Neuronal stem cell (in vitro differentiated cells): ENCODE data around the gene NXN.
"Not testable (repeated sequence)": the region's sequence is repeated elsewhere in the genome, so short reads cannot be mapped to it uniquely, and the experiment has no call there.

Experiments used
- DNase-seq: peaks from one replicate; pipeline ENCODE4 v3.0.0-alpha.2; 2013; ENCODE audit warnings: low spot score
- H2AFZ ChIP-seq: one replicate; pipeline ENCODE4 v1.6.1; 2013; ENCODE audit warnings: mild to moderate bottlenecking, low read length, inconsistent platforms
- H2AK5ac ChIP-seq: 2 replicates; pipeline ENCODE4 v1.6.1; 2013; ENCODE audit warnings: low read depth, mild to moderate bottlenecking, inconsistent platforms, low read length, moderate library complexity, mixed read lengths
- H2BK120ac ChIP-seq: 2 replicates; pipeline ENCODE4 v1.6.1; 2013; ENCODE audit warnings: low read depth, mild to moderate bottlenecking, inconsistent platforms, low read length, moderate library complexity, mixed read lengths
- H2BK12ac ChIP-seq: one replicate; pipeline ENCODE4 v1.6.1; 2013; ENCODE audit warnings: low read length, inconsistent platforms
- H2BK15ac ChIP-seq: 2 replicates; pipeline ENCODE4 v1.6.1; 2013; ENCODE audit warnings: mild to moderate bottlenecking, low read length, inconsistent platforms, mixed read lengths
- H2BK5ac ChIP-seq: one replicate; pipeline ENCODE4 v1.6.1; 2013; ENCODE audit warnings: inconsistent platforms, mild to moderate bottlenecking, low read length, moderate library complexity
- H3K14ac ChIP-seq: one replicate; pipeline ENCODE4 v1.6.1; 2013; ENCODE audit warnings: low read length, inconsistent platforms
- H3K18ac ChIP-seq: 2 replicates; pipeline ENCODE4 v1.6.1; 2013; ENCODE audit warnings: low read length, inconsistent platforms
- H3K23ac ChIP-seq: 2 replicates; pipeline ENCODE4 v1.6.1; 2013; ENCODE audit warnings: low read depth, mild to moderate bottlenecking, mixed read lengths, low read length, inconsistent platforms; ENCODE audit not compliant: poor library complexity
- H3K27ac ChIP-seq: replicated peaks from 3 replicates; pipeline ENCODE4 v1.5.1; 2013; ENCODE audit warnings: low read length, inconsistent platforms
- H3K27me3 ChIP-seq, 3 experiments: 2 replicates each; pipeline ENCODE4 v1.6.1; 2013; ENCODE audit warnings: low read length in 3 of 3, mild to moderate bottlenecking in 2 of 3, inconsistent platforms in 1 of 3, low read depth in 1 of 3, mixed read lengths in 1 of 3, moderate library complexity in 1 of 3; ENCODE audit not compliant: control insufficient read depth in 3 of 3, insufficient read depth in 3 of 3
- H3K36me3 ChIP-seq, 2 donors: replicated peaks in 1 of 2; 2 replicates each; pipeline ENCODE4 v1.6.1; 2013; ENCODE audit warnings: low read length in 2 of 2; ENCODE audit not compliant: control insufficient read depth in 2 of 2, insufficient read depth in 2 of 2
- H3K4ac ChIP-seq: 2 replicates; pipeline ENCODE4 v1.6.1; 2013; ENCODE audit warnings: inconsistent platforms, mild to moderate bottlenecking, low read length, moderate library complexity
- H3K4me1 ChIP-seq, 2 donors: 1 replicate in 1 of 2; 2 replicates in 1 of 2; pipeline ENCODE4 v1.6.1; 2013; ENCODE audit warnings: low read length in 2 of 2, low read depth in 1 of 2; ENCODE audit not compliant: control insufficient read depth in 2 of 2, insufficient read depth in 1 of 2
- H3K4me2 ChIP-seq: one replicate; pipeline ENCODE4 v1.6.1; 2013; ENCODE audit warnings: mild to moderate bottlenecking, low read length, inconsistent platforms; ENCODE audit not compliant: insufficient read depth, poor library complexity, severe bottlenecking
- H3K4me3 ChIP-seq, 2 donors: 2 replicates each; pipeline ENCODE4 v1.5.1; 2013; ENCODE audit warnings: low read length in 2 of 2, mild to moderate bottlenecking in 2 of 2, inconsistent platforms in 1 of 2, moderate library complexity in 1 of 2
- H3K79me1 ChIP-seq: one replicate; pipeline ENCODE4 v1.6.1; 2013; ENCODE audit warnings: low read depth, mild to moderate bottlenecking, inconsistent platforms, low read length, moderate library complexity
- H3K9ac ChIP-seq: one replicate; pipeline ENCODE4 v1.6.1; 2013; ENCODE audit warnings: mild to moderate bottlenecking, low read depth, low read length, inconsistent platforms; ENCODE audit not compliant: poor library complexity
- H3K9me3 ChIP-seq, 2 donors: replicated peaks in 1 of 2; 2 replicates each; pipeline versions ENCODE3 to v1.6.1; 2013; ENCODE audit warnings: low read length in 2 of 2, mild to moderate bottlenecking in 2 of 2, inconsistent platforms in 1 of 2, low read depth in 1 of 2, mixed read lengths in 1 of 2, moderate library complexity in 1 of 2; ENCODE audit not compliant: control insufficient read depth in 2 of 2, insufficient read depth in 1 of 2
- H4K8ac ChIP-seq: one replicate; pipeline ENCODE4 v1.6.1; 2013; ENCODE audit warnings: low read depth, mild to moderate bottlenecking, inconsistent platforms, low read length, moderate library complexity
- H4K91ac ChIP-seq: one replicate; pipeline ENCODE4 v1.6.1; 2013; ENCODE audit warnings: low read length, low read depth, mild to moderate bottlenecking, inconsistent platforms; ENCODE audit not compliant: poor library complexity
- WGBS, 2 donors: extraction: QIAGEN DNeasy Blood & Tissue Kit; methylation state at CpG; one replicate each; pipeline ENCODE4 v1.1.7; 2013; ENCODE audit warnings: missing lambda C conversion rate in 2 of 2, mixed read lengths in 1 of 2; ENCODE audit not compliant: insufficient read length in 2 of 2, insufficient replicate concordance in 1 of 2; ENCODE audit errors: extremely low coverage in 2 of 2; 5-methylcytosine and 5-hydroxymethylcytosine counted together

Gene NXN

GRCh38 chr17:925817-926216, 53.8 kb downstream of the NXN start:
- Histone ChIP-seq H2BK15ac (no peak overlapping the region), H3K18ac (no peak overlapping the region), H3K36me3 (peaks cover 5 to 63% of the 10 kb centered on the region in 2 donors), H4K91ac (no peak overlapping the region), H4K8ac (no peak overlapping the region), H3K27me3 (no peaks in the 10 kb centered on the region), H2BK120ac (no peak overlapping the region), H3K14ac (no peak overlapping the region), H3K79me1 (no peaks in the 10 kb centered on the region), H3K4me1 (peaks cover 9 to 14% of the 10 kb centered on the region in 2 donors), H2BK5ac (no peak overlapping the region), H3K4me3 (no peak overlapping the region), H2AK5ac (no peak overlapping the region), H2BK12ac (no peak overlapping the region), H3K4me2 (no peak overlapping the region), H2AFZ (no peak overlapping the region), H3K4ac (no peak overlapping the region), H3K23ac (no peak overlapping the region), H3K27ac (no peak overlapping the region), H3K9me3 (peaks cover 0 to 18% of the 10 kb centered on the region in 2 donors), H3K9ac (no peak overlapping the region)
- no peak for DNase-seq
- WGBS, 2 donors = no CpG with 5 or more reads among the region's 6 CpGs

- no peak overlapping the region for H4K8ac ChIP-seq
- no peak overlapping the region for H2BK12ac ChIP-seq
- H3K36me3 ChIP-seq = peaks cover 5 to 58% of the 10 kb centered on the region in 2 donors
- H3K14ac ChIP-seq = no peak overlapping the region
- no peaks in the 10 kb centered on the region for H3K27me3 ChIP-seq
- H3K4me1 ChIP-seq = peaks cover 9 to 14% of the 10 kb centered on the region in 2 donors
- no peak overlapping the region for H3K27ac ChIP-seq
- H2AK5ac ChIP-seq = no peak overlapping the region
- no peak overlapping the region for H4K91ac ChIP-seq
- no peak overlapping the region for H2BK5ac ChIP-seq
- no CpG with 5 or more reads among the region's 15 CpGs for whole genome bisulfite sequencing, 2 donors
- no peak overlapping the region for H2BK15ac ChIP-seq
- no peak overlapping the region for H3K18ac ChIP-seq
- no peak overlapping the region for H2BK120ac ChIP-seq
- H3K9me3 ChIP-seq = peaks cover 5 to 25% of the 10 kb centered on the region in 2 donors
- H3K79me1 ChIP-seq = peaks cover 3% of the 10 kb centered on the region
- no peak overlapping the region for H3K4me2 ChIP-seq
- H2AFZ ChIP-seq = no peak overlapping the region
- peak overlapping the region in 1 of 2 donors; percentile 23 for H3K4me3 ChIP-seq
- no peak overlapping the region for H3K4ac ChIP-seq
- no peak overlapping the region for H3K9ac ChIP-seq
- no peak overlapping the region for H3K23ac ChIP-seq
- DNase-seq = no peak
Measured at GRCh38 chr17:924711-925475, 54.7 kb downstream of the NXN start.

- H3K27me3 ChIP-seq, H4K8ac ChIP-seq, H3K14ac ChIP-seq, H3K27ac ChIP-seq, H3K4me2 ChIP-seq, H2AFZ ChIP-seq, H3K18ac ChIP-seq, H3K9ac ChIP-seq, H4K91ac ChIP-seq, H2BK15ac ChIP-seq, H3K79me1 ChIP-seq, H3K4ac ChIP-seq, H2AK5ac ChIP-seq, H2BK12ac ChIP-seq, H2BK5ac ChIP-seq, H3K23ac ChIP-seq, DNase-seq, H3K4me3 ChIP-seq, H2BK120ac ChIP-seq: not testable (repeated sequence)
- Histone ChIP-seq H3K9me3 (peaks cover 5 to 31% of the 10 kb centered on the region in 2 donors), H3K4me1 (peaks cover 9 to 14% of the 10 kb centered on the region in 2 donors), H3K36me3 (peaks cover 8 to 58% of the 10 kb centered on the region in 2 donors)
- no CpG with 5 or more reads among the region's 15 CpGs for WGBS, 2 donors
Measured at GRCh38 chr17:924306-924705, 55.3 kb downstream of the NXN start.

GRCh38 chr17:923633-924032, 55.9 kb downstream of the NXN start:
- DNase-seq = no peak
- Histone ChIP-seq H2BK12ac (no peak overlapping the region), H2AK5ac (no peak overlapping the region), H3K18ac (no peak overlapping the region), H3K9ac (no peak overlapping the region), H3K4me2 (no peak overlapping the region), H3K4me1 (peaks cover 9 to 14% of the 10 kb centered on the region in 2 donors), H3K23ac (no peak overlapping the region), H2AFZ (no peak overlapping the region), H3K27ac (no peak overlapping the region), H2BK15ac (no peak overlapping the region), H3K9me3 (peaks cover 5 to 32% of the 10 kb centered on the region in 2 donors), H4K8ac (no peak overlapping the region), H3K36me3 (peaks cover 8 to 53% of the 10 kb centered on the region in 2 donors), H3K27me3 (no peaks in the 10 kb centered on the region), H3K79me1 (peaks cover 3% of the 10 kb centered on the region), H3K4me3 (no peak overlapping the region), H3K4ac (no peak overlapping the region), H3K14ac (no peak overlapping the region), H2BK120ac (no peak overlapping the region), H2BK5ac (no peak overlapping the region), H4K91ac (no peak overlapping the region)
- 75% methylated on average over 4 of the region's 9 CpGs; no CpG with 5 or more reads in 1 of the 2 donors for WGBS, 2 donors
